GM13977 (cell line): ENCODE data around the gene ACACA.

Experiments used
- DNase-seq: peaks from one replicate; pipeline ENCODE4 v3.0.0; 2012; ENCODE audit warnings: low spot score
- in situ Hi-C: fragments of 300-500 bp; cut with MboI; formaldehyde crosslinking; loops from one replicate; pipeline ENCODE4 v1.12.0; 2022; ENCODE audit warnings: low sequenced_read_pairs, low pct_unique_long_range_greater_than_20kb, mixed read lengths, inconsistent platforms; ENCODE audit not compliant: unreplicated experiment
- TF ChIP-seq, protein P1 (sequence below): IDR thresholded peaks from 2 replicates; pipeline ENCODE4 v1.5.1; 2012; ENCODE audit warnings: mild to moderate bottlenecking, control low read depth; ENCODE audit not compliant: insufficient read depth; ENCODE audit errors: extremely low read depth, missing control alignments

ACACA gene

DNA sequence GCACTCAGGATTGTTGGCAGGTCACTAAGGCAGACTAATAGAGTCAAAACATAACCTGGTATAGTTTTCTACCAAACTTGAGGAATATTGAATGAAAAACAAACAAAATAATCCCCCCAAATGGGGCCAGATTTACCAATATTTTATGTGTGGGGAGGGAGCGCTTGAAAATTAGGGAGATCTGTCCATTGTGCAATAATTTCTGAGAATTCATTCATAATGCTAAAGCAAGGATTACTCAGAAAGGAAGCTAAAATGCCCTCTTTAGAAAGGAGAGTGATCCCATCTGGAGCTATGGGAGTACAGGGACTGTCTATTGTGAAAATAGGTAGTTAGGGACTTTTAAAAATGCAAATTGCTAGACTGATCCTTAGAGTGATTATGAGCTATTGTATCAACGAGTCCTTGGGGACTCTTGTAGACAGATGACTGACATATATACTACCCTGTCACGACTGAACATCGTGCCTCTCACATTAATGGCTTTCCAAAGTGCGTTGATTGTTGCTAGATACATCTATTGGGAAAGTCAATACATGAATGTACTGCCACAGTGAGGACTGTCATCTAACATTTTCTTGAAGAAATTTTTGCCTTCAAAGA, 264.2 kb downstream of the ACACA start:
- in situ Hi-C loops, result no loop called here
- TF ChIP-seq, protein P1, sequence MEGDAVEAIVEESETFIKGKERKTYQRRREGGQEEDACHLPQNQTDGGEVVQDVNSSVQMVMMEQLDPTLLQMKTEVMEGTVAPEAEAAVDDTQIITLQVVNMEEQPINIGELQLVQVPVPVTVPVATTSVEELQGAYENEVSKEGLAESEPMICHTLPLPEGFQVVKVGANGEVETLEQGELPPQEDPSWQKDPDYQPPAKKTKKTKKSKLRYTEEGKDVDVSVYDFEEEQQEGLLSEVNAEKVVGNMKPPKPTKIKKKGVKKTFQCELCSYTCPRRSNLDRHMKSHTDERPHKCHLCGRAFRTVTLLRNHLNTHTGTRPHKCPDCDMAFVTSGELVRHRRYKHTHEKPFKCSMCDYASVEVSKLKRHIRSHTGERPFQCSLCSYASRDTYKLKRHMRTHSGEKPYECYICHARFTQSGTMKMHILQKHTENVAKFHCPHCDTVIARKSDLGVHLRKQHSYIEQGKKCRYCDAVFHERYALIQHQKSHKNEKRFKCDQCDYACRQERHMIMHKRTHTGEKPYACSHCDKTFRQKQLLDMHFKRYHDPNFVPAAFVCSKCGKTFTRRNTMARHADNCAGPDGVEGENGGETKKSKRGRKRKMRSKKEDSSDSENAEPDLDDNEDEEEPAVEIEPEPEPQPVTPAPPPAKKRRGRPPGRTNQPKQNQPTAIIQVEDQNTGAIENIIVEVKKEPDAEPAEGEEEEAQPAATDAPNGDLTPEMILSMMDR, result no peak
- DNase-seq, result no peak

DNA sequence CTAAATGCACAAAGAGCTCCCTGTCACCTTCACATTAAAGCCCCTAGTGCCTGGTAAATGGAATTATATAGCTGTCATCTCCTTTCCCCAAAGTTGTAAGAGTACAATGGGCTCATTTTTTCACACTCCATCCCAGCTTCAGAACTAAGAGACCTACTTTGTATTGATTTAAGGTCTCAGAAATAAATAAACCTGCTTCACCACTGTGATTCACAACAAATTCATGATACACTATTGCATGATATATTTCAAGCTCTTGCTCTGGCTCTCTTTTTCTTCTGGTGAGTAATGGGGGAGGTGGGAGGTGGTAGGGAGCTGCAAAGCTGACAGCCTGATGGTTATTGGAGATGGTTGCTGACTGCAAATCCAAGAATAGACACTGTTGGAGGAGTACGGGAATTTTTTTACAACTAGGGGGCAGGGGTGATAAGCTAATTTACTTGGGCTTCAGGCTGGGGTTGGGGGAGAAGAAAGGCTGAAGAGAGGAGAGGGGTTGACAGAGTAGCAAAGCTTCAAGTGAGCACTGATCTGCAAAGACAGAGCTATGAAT, 268.0 kb downstream of the ACACA start:
- in situ Hi-C loops, result no loop called here
- TF ChIP-seq, protein P1, result no peak
- no peak for DNase-seq

DNA sequence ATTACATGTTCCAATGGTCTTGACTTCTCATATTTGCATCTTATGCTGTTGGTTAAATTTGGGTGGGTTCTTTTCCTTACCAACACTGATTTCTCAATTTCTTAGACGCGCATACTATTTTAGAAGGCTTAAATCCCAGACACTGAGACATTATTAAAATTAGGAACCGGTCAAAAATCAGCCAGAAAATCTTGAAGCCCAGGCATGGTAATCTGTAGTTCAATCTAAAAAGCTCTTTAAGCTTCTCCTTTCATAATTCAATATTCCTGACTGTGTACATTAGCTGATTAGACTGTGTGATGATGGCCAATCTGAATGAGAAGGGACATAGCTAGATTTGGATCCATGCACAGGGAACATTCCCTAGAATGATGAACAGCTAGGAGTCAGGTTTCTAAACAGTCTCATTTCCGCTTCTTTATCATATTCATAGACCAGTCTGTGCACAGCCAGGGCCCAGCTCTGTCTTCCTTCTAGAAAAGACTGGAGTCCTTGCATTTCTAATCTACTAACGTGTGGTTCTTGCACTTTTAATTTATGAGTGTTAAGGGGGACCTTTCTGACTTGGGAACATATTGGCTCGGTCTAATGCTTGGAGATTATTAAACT, 268.6 kb downstream of the ACACA start:
- no peak for DNase-seq
- in situ Hi-C loops, result no loop called here

DNA sequence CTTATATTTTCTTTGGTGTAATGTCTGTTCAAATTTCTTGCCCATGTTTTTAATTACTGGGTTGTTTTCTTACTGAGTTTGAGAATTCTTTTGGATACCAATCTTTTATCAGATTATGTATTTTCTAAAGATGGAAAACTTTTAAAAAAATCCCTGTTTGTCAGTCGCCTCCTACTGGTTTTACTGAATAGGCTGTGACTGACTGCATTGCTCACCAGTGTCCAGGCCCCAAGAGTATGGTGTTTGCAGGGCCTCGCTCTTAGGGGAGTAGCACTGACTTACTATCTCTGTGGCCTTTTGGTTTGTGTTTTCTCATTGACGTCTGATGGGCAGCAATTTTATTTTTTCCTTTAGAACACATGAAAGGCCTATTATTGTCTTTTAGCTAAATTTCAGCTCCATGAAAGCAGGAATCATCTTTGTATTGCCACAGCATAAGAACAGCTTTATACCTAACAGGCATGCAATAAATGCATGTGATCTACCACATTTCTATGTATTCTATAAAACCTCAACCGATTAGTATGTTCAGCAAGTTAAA, 269.5 kb downstream of the ACACA start:
- DNase-seq, result no peak
- in situ Hi-C loops, result no loop called here
- TF ChIP-seq, protein P1, result no peak

More for the DNA sequence above, 268.6 kb downstream of the ACACA start:
- TF ChIP-seq, protein P1, result no peak

- no peak for DNase-seq
- in situ Hi-C loops, result no loop called here
- TF ChIP-seq, protein P1, result no peak
Measured at GRCh38 chr17:37135576-37135975, 271.1 kb downstream of the ACACA start.

- in situ Hi-C loops, result no loop called here
- TF ChIP-seq, protein P1, result no peak
- DNase-seq, result no peak
Measured at GRCh38 chr17:37134050-37134449, 272.6 kb downstream of the ACACA start.
